Stimulated activated CD4-positive, alpha-beta T cell treated with anti-CD3 and anti-CD28 coated beads, Interleukin-4, amount 100 ng/mL, for 4 hours (primary cell): Measurements from ENCODE around the gene PRSS48.
"Not testable (repeated sequence)": the region's sequence is repeated elsewhere in the genome, so short reads cannot be mapped to it uniquely, and the experiment has no call there.

ENCODE experiments used
- DNase-seq, 2 experiments: peaks; one replicate each; pipeline ENCODE4 v3.0.0-alpha.2; 2020

PRSS48 gene

DNA sequence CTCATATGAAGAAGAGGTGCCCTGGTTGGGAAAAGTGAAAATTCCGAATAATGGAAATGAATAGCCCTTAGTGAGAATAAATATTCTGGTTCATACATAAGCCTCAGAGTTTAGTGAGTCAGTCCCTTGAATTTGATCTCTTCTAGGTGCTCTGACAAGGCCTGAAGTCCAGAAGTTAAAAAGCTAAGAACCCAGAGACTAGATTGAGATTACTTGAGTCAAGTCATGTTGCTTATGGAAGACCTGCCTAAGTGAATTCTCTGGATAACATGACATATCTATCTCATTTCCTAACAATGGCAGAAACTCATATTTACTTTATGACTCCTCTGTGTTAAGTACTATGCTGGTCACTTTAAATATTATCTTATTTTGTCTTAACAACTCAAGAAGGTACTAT lies 10.5 kb upstream of the PRSS48 start:
- no peak for DNase-seq

DNA sequence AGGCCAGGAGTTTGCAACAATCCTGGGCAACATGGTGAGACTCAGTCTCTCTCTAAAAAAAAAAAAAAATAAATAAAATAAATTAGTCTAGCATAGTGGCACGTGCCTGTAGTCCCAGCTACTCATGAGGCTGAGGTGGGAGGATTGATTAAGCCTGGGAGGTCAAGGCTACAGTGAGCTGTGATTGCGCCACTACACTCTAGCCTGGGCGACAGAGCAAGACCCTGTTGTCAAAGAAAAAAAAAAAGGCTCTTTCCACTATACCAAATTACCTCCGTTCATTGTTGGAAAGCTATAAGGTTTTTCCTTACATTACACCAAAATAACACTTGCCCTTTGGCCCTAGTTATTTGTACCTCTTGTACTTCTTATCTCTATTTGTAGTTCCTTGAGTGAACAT lies 9.9 kb upstream of the PRSS48 start:
- DNase-seq: no peak

DNA sequence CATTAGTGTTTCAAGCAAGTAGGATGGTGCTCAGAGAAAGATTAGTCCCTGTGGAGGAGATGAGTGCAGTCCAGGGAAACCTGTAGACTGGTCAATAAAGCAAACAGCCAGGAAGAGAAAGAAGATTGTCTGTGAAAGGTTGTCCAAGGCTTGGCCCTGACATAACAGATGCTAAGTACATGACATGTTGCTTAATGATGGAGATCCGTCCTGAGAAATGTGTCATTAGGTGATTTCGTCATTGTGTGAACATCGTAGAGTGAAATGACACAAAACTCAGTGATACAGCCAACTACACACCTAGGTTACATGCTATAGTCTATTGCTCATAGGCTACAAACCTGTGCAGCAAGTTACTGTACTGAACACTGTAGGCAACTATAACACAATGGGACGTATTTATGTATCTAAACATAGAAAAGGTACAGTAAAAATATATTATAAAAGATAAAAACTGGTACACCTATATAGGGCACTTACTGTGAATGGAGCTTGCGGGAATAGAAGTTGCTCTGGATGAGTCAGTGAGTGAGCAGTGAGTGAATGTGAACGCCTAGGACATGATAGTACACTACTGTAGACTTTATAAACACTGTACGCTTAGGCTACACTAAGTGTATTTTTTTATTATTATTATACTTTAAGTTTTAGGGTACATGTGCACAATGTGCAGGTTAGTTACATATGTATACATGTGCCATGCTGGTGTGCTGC lies 9.0 kb upstream of the PRSS48 start:
- no peak for DNase-seq

DNA sequence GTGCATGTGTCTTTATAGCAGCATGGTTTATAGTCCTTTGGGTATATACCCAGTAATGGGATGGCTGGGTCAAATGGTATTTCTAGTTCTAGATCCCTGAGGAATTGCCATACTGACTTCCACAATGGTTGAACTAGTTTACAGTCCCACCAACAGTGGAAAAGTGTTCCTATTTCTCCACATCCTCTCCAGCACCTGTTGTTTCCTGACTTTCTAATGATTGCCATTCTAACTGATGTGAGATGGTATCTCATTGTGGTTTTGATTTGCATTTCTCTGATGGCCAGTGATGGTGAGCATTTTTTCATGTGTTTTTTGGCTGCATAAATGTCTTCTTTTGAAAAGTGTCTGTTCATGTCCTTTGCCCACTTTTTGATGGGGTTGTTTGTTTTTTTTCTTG lies 8.1 kb upstream of the PRSS48 start:
- DNase-seq: not testable (repeated sequence)

DNA sequence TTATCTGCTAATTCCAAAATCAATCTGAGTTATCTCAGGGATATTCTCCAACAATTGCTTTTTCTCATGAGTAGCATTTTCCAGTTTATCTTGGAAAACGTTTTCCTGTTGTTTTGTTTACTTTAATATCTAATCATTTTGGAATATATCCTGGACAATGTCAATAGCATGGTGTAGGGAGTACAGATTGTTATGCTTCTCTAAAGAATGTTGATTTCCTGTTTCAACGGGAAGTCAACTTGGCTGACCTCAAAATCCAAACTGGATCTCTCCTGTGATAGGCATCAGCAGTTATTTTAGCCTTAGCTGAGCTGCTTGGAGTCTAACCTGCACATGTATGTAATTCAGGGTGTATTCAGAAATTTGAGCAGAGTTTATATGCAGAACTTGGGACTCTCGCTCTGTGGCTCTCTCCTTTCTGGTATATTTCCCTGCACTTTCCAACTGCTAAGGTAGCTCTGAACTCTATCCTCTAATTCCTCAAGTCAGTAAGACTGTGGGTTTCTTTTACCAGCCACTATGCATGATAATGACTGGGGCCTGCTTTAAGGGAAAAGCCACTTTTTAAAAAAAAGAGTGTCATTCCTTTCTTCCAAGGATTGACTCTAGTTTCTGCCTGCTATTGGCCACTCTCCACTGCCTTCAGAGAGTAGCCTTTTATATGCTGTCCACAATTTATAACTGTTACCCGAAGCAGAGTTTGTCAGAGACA lies 7.7 kb downstream of the PRSS48 start:
- DNase-seq: no peak

DNA sequence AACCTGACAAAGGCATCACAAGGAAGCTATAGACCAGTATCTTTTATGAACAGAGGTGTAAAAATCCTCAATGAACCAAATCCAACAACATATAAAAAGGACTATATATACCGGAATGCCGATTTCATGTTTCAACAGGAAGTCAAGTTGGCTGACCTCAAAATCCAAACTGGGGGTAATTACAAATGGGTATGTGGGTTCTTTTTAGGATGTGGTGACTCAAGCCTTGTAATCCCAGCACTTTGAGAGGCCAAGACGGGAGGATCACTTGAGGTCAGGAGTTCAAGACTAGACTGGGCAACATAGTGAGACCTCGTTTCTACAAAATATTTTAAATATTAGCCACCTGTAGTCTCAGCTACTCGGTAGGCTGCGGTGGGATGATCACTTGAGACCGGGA lies 10.4 kb downstream of the PRSS48 start:
- no peak for DNase-seq

DNA sequence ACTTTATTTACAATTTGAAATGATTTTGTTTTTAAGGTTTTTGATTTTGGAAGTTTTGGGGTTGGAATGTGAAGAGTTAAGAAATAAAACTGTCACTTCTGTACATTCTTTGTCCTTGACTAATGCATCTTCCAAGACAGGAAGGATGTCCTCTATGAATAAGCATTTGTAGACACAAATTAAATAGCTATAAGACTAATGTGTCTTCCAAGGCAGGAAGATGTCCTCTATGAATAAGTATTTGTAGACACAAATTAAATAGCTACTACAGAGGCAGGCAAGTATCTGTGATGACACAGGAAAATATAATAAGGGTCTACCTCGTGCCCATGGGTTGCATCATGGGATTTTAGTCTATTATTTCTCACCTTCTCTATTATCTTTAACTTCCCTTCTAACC lies 14.5 kb downstream of the PRSS48 start:
- DNase-seq: no peak

DNA sequence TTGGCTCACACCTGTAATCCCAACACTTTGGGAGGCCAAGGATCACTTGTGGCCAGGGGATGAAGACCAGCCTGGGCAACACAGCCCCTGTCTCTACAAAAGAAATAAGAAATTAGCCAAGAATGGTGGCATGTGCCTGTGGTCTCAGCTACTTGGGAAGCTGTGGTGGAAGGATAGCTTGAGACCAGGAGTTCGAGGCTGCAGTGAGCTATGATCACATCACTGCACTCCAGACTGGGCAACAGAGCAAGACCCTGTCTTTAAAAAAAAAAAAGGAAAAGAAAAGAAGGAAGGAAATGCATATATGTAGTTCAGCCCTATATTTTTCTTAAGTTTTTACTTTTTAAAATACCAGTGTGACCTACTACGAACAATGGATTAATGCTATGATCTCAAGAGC lies 15.1 kb downstream of the PRSS48 start:
- DNase-seq: no peak

DNA sequence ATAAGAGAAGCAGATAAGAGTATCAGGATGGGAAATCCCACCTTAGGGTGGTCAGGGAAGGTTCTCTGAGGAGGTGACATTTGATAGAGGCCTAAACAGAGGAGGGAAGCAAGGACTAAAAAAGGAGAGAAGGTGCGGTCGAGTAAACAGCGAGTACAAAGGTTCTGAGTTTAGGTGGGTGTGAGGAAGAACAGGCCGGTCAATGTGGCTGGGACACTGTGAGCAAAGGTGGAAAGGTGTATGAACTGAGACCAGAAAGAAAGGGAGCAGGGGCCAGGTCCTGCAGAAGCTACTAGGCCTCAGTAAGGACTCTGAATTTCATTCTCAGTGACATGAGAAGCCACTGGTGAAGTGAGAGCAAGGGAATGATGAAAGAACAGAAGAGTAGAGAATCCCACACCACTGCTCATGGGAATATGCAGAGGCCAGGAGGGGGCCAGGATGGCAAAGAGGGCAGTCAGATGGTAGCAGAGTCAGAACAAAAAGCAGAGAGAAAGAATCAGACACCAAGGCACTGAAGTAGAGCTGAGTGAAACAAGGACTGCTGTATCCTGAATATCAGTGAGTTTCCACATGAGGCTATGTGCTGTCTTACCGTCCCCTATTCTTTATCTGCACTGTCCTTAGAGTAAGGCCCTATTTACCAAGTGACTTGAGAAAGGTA lies 18.0 kb downstream of the PRSS48 start:
- no peak for DNase-seq

DNA sequence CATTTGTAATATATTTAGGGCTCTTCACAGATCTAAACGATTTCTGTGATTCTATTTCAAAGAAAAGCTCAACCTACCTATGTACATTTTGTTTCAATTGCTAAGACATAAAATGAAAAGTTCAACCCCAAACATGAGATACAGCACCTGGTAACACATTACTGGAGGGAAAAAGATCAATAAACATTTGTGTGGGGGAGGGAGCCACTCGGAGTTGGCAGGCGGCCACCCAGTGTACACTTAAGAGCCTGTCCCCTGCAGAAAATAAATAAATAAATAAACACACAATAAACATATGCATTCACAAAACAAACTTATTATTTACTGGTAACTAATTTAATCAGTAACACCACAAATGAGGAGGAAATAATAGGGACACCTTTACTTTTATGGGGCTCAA lies 19.3 kb downstream of the PRSS48 start:
- no peak for DNase-seq

DNA sequence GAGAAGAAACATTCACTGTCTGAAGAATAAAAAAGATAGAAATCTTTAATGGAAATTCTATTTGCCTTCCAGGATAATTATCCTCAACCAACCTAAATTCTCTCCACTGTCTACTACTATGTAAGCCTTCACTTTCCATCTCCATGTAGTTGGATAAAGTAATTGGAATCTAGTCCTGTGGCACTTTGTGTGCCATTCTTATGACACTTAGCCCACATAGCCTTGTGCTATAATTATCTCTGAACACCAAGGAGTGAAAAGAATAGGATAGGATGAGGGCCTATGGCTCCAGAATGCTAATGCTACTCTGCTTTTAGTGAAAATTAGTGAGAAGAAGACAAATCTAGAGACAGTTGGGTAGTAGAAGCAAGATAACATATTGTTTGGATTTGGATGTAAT lies 20.2 kb downstream of the PRSS48 start:
- no peak for DNase-seq

DNA sequence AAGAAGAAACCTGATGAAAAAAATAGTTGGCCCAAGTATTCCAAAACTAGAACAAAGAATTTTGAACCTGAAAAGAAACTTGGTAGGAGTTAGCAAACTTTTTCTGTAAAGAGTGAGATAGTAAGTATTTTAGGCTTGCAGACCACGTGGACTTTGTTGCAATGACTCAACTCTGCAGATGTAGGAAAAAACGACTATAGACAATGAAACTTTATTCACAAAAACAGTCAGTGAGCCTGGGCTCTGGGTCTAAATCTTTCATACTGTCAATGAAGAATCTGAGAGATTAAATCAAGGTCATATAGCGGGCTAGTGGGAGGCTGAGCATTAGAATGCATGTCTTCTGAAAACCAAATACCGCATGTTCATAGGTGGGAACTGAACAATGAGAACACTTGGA lies 25.5 kb downstream of the PRSS48 start:
- DNase-seq: no peak

DNA sequence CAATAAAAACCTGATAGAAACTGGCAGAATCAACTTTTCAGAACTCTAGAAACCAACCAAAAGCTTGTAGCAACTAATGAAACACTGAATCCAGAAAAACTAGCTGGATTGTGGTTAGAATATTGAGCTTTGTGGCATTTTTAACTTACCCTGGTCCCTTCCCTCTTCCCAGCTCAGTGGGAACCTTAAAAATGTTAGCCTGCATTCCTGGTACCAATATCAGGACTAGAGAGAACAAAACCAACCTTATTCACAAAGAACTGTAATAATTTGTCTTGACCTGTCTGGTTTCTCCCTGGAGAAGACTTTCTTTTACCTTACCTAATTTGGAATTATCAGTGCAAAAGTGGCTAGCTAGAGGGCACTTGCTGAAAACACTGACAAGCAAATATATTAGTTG lies 27.3 kb downstream of the PRSS48 start:
- DNase-seq: no peak

DNA sequence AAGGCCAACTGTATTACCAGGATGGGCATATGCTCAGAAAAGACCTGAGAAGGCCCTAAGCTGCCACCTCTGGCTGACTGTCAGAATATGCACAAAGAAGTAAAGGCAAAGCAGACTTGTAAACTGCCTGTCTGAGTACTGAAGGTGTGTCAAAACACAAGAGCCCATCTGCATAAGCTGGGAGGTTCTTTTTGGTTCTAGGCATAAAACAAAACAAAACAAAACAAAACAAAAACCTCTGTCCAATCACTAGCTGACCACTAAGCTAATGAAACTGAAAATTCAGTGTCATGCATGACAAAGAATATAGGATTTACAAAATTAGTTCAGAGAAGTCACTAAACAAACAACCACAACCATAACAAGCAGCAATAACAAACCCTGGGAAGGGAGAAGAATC lies 27.8 kb downstream of the PRSS48 start:
- DNase-seq: no peak

DNA sequence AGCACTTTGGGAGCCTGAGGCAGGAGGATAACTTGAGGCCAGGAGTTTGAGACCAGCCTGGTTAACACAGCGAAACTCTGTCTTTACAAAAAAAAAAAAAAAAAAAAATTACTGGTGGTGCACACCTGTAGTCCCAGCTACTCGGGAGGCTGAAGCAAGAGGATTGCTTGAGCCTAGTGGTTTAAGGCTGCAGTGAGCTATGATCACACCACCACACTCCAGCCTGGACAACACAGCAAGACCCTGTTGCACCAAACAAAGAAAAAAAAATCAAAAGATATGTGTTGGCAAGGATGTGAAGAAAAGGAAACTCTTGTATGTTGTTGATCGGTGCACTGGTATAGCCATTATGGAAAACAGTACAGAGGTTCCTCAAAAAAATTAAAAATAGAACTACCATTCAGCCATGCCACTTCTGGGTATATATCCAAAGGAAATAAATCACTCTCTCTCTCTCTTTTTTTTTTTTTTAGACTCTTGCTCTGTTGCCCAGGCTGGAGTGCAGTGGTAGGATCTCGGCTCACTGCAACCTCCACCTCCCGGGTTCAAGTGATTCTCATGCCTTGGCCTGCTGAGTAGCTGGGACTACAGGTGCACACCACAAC lies 33.3 kb downstream of the PRSS48 start:
- no peak for DNase-seq

DNA sequence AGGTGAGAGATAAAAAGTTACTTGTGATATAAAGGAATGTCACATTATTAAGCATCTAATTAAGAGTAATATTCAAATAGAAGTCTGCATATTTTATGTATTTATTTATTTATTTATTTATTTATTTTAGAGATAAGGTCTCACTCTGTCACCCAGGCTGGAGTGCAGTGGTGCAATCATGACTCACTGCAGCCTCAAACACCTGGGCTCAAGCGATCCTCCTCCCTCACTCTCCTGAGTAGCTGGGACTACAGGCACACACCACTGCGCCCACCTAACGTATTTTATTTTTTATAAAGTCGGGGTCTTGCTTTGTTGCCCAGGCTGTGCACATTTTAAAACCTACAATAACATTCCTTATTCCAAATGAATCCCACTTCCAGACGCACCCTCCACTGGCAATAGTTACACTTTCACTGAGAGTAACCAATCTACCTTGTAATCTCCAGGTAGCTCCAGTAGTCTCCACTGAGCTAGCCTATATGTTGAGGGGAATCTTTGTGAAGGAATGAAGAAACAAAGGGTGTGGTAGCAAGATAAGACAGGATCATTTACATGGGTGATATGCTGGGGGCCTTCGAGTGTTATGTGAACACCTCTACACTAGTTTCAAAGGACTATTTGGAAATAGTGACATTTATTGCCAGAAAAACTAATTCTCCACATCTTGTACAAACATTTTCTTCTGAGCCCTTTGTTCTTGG lies 36.5 kb downstream of the PRSS48 start:
- no peak for DNase-seq

DNA sequence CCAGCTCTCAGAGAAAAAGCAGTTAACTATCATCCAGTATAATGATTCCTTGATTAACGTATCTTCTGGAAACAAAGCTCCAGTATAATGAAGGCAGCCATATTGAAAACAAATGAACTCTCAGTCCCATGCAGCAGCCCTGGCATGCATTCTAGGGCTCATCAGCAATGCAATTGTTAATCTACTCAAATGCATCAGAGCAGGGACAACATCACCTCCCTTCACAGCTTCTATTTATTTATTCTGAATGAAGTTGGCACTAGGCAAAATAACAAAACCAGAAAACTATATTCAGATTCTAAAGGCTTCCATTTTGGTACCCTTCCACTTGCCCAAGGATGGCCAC lies 37.0 kb downstream of the PRSS48 start:
- DNase-seq: no peak

DNA sequence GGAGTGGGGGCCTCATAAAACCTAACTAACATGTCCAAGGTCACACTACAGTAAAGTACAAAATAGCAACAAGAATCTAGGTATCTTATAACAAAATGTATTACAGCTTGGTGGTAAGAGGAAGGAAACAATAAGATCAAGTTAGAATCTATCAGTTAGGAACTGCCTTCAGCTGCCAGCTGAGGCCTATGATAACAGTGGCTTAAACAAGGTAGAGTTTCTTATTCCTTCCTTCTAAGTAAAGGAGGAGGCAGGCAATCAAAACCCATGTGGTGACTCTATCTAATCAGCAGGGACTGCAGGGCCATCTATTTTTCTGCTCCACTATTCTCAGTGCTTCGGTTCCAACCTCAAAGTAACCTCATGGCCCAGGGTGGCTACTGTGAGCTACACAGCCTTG lies 37.5 kb downstream of the PRSS48 start:
- no peak for DNase-seq

DNA sequence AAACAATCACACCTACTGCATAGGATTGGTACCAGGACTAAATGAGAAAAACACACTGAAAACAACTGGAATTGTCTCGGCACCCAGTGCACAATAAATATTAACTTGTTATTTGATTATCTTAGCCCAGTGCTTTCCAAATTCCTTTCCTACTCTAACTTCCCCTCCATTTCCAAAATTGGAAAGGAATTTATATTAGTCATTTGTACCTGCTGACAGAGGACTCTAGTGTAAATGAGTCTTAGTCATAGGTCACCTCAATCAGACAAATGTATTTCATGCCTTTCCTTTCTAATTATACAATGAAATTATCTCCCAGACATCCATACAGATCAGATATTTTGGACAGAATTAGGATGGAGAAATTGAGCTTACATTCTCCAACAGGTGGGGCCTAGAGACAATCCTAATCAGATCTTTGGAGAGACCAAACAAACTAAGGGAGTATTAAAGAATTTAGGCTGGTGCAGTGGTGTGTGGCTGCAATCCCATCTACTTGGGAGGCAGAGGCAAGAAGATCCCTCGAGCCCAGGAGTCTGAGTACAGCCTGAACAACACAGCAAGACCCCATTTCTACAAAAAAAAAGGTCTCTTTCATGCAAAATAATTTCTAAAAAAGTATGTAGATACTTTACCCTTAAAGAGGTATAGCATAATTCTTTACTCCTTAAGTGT lies 38.4 kb downstream of the PRSS48 start:
- no peak for DNase-seq

DNA sequence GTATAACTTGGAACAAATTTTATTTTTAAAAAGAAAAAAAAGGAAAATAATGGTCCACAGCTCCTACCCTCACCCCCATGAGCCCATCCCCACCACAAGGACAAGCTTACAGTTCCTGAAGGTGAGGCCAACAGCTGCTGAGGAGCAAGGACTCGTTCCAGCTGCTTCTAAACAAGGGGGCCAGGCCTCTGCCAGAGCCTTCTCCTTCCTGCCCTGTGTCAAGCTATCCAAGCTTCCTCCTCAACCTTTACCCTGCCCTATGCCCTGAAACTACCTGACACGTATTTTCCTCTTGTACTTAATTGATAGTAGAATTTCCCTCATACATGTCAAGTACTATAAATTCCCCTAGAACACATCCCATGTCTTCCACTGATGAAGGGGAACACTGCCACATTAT lies 39.7 kb downstream of the PRSS48 start:
- no peak for DNase-seq

DNA sequence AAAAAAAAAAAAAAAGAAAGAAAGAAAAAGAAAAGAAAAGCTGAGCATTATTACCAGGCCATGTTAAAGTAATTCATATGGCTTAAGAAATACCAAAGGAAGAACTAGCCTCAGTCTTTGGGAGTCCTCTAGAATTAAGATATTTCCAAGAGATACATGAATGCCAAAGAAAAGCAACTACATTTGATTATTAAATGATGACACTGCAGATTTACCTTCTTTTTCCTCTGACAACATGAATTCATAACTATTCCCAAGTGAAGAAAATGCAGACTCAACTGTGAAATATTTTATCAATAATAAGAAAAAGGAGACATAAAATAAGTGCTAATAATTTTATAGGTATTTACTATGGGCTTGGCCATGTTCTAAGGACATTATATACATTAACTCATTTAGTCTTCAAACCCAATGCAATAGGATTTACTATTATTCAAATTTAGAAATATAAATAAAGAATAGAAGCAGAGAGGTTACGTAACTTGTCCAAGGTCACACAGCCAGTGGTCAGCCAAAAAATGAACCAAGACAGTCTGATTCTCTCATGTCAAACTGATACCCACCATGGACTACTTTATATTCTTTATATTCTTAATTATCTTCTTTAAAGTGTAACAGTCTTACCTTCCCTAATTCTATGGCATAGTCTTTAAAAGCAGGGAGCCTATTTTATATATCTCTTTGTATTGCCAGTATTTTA lies 41.5 kb downstream of the PRSS48 start:
- no peak for DNase-seq

DNA sequence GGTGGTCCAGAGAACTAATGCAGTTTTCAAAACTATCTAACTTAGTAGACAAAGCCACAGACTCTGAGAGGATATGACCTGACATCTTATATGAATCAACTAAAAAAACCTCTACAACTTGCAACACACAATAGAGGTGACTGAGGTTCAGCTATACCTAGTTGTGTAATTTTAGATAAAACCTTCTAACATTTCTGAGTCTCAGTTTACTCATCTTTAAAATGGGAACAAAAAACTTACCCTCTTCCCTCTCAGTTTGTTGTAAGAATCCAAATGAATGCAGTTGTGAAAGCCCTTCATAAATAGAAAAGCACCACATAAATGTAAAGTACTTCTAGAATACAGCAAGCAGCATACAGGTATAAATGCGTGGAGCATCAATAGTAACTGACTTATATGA lies 42.5 kb downstream of the PRSS48 start:
- no peak for DNase-seq
